ENCODE results near the gene RAB7B. TPM values are rescaled to one million over a fixed set of nuclear protein-coding genes. Genes with fewer than 3 reads are reported as not detected.

Gene RAB7B
- total and polyA plus RNA-seq, 2 of the 13 experiments (the other 11 are each of a cell fraction or from before 2014, with no cell fraction given) = 0.05 to 0.46 TPM

GRCh38 chr1:205970486-205970885, 32.7 kb downstream of the RAB7B start:
- Histone ChIP-seq H3K9me3 (ENCODE audit: low read length) (no peaks in the 10 kb centered on the region), H3K4me2 (ENCODE audit: low read depth, low read length) (no peak overlapping the region), H3K27me3 (ENCODE audit: control insufficient read depth in 1 of 2, insufficient read depth in 2 of 2, low read length in 2 of 2) (peaks cover 1 to 18% of the 10 kb centered on the region in 2 experiments; a peak in 3 of 5 replicates), H4K20me1 (ENCODE audit: insufficient read depth, low read length) (no peaks in the 10 kb centered on the region), H3K9ac (ENCODE audit: insufficient read depth, low read depth, low read length) (no peak overlapping the region), H2AFZ (ENCODE audit: low read length) (no peak overlapping the region), H3K4me3 (replicated peaks in 1 of 3; ENCODE audit: insufficient read depth in 1 of 3, low read depth in 2 of 3, low read length in 3 of 3) (no peak overlapping the region), H3K4me1 (ENCODE audit: insufficient read depth, low read length) (no peaks in the 10 kb centered on the region), H3K27ac (ENCODE audit: extremely low read length, insufficient read depth, low read length) (no peak overlapping the region), H3K79me2 (ENCODE audit: insufficient read depth, low read length) (no peaks in the 10 kb centered on the region), H3K36me3 (replicated peaks in 1 of 2; ENCODE audit: control insufficient read depth in 1 of 2, insufficient read depth in 2 of 2, low read length in 2 of 2) (no peaks in the 10 kb centered on the region; a peak in 1 of 5 replicates)
- ChIA-PET POLR2A (no interaction called here), CTCF (ENCODE audit: low intra/inter-chr PET ratio, low total read pairs) (no interaction called here)
- WGBS (ENCODE audit: low lambda C conversion rate) = 0% methylated on average over 1 of the region's 1 CpG
- DNase-seq (ENCODE audit: low spot score) = no peak
- intact Hi-C loops (cut with micrococcal nuclease; ENCODE audit: unreplicated experiment) (no loop called here), in situ Hi-C loops (cut with HindIII; ENCODE audit: extremely low pct_ligation_motif_present, low pct_unique_long_range_greater_than_20kb) (no loop called here)
- ATAC-seq = no peak
- no peak for FAIRE-seq
- no TSS peak for BruUV-seq (replicated peaks)
- TF ChIP-seq RERE (CRISPR knock-in tag; IDR thresholded peaks at IDR 0.05; ENCODE audit: low read depth) = no peak
- no peak for TF ChIP-seq LBX2 (CRISPR knock-in tag; IDR thresholded peaks at IDR 0.05; ENCODE audit: borderline replicate concordance)
- TF ChIP-seq ATF4 (CRISPR knock-in tag; IDR thresholded peaks at IDR 0.05) = no peak
- TF ChIP-seq ZNF530 (CRISPR knock-in tag; IDR thresholded peaks at IDR 0.05; ENCODE audit: low read depth) = no peak
- TF ChIP-seq HOMEZ (CRISPR knock-in tag; IDR thresholded peaks at IDR 0.05; ENCODE audit: low read depth) = no peak
- TF ChIP-seq MBD4 (IDR thresholded peaks at IDR 0.05; ENCODE audit: borderline replicate concordance, low read length) = no peak
- TF ChIP-seq ZNF326 (CRISPR knock-in tag; IDR thresholded peaks at IDR 0.05; ENCODE audit: borderline replicate concordance) = no peak
- TF ChIP-seq FOSL2 (CRISPR knock-in tag; IDR thresholded peaks at IDR 0.05) = no peak
- TF ChIP-seq SETDB1 (CRISPR knock-in tag; IDR thresholded peaks at IDR 0.05; ENCODE audit: borderline replicate concordance) = no peak
- no peak for TF ChIP-seq ZNF879 (CRISPR knock-in tag; IDR thresholded peaks at IDR 0.05)
- no peak for TF ChIP-seq PCBP2 (optimal IDR thresholded peaks at IDR 0.05; ENCODE audit: low read depth, low read length, poor library complexity, severe bottlenecking)
- TF ChIP-seq POLR2AphosphoS5 (IDR thresholded peaks at IDR 0.05; ENCODE audit: low read depth, low read length) = no peak
